GM19099 (cell line): Measurements from ENCODE around the gene PDE2A.

Source experiments
- POLR2A ChIP-seq: IDR thresholded peaks from 3 replicates; pipeline ENCODE4 v1.6.1; 2011; ENCODE audit warnings: low read depth; ENCODE audit not compliant: insufficient read length; ENCODE audit errors: extremely low read depth

PDE2A gene

GRCh38 chr11:72594493-72595291, 79.5 kb downstream of the PDE2A start:
- TF ChIP-seq POLR2A, result no peak

- TF ChIP-seq POLR2A, result no peak
Measured at GRCh38 chr11:72592698-72593495, 81.3 kb downstream of the PDE2A start.

GRCh38 chr11:72591785-72592502, 82.3 kb downstream of the PDE2A start:
- no peak for TF ChIP-seq POLR2A

- no peak for TF ChIP-seq POLR2A
Measured at GRCh38 chr11:72591023-72591422, 83.2 kb downstream of the PDE2A start.

GRCh38 chr11:72589802-72590761, 84.1 kb downstream of the PDE2A start:
- TF ChIP-seq POLR2A, result no peak

- TF ChIP-seq POLR2A, result no peak
Measured at GRCh38 chr11:72588421-72589410, 85.5 kb downstream of the PDE2A start.

GRCh38 chr11:72587696-72588095, 86.5 kb downstream of the PDE2A start:
- TF ChIP-seq POLR2A, result no peak

- TF ChIP-seq POLR2A, result no peak
Measured at GRCh38 chr11:72586321-72587090, 87.7 kb downstream of the PDE2A start.

- no peak for TF ChIP-seq POLR2A
Measured at GRCh38 chr11:72585762-72586311, 88.4 kb downstream of the PDE2A start.

- no peak for TF ChIP-seq POLR2A
Measured at GRCh38 chr11:72584939-72585597, 89.2 kb downstream of the PDE2A start.

- TF ChIP-seq POLR2A, result no peak
Measured at GRCh38 chr11:72584293-72584938, 89.8 kb downstream of the PDE2A start.
